Activated T-cell treated with anti-CD3 and anti-CD28 coated beads for 4 hours (primary cell): Measurements from ENCODE around the gene KRT9.
"Not testable (repeated sequence)": the region's sequence is repeated elsewhere in the genome, so short reads cannot be mapped to it uniquely, and the experiment has no call there.

Source experiments
- DNase-seq: peaks from one replicate; pipeline ENCODE4 v3.0.0-alpha.2; 2020

KRT9 gene

GRCh38 chr17:41599680-41600079 lies 27.8 kb upstream of the KRT9 start:
- no peak for DNase-seq

- no peak for DNase-seq
Observed at GRCh38 chr17:41595585-41595984, 23.7 kb upstream of the KRT9 start.

GRCh38 chr17:41594363-41594915 lies 22.6 kb upstream of the KRT9 start:
- no peak for DNase-seq

- no peak for DNase-seq
Observed at GRCh38 chr17:41593306-41593981, 21.6 kb upstream of the KRT9 start.

GRCh38 chr17:41592601-41593305 lies 20.9 kb upstream of the KRT9 start:
- no peak for DNase-seq

GRCh38 chr17:41589301-41589700 lies 17.4 kb upstream of the KRT9 start:
- DNase-seq, result no peak

- no peak for DNase-seq
Observed at GRCh38 chr17:41588126-41588810, 16.4 kb upstream of the KRT9 start.

GRCh38 chr17:41586863-41587495 lies 15.1 kb upstream of the KRT9 start, which contains the start of gene KRT14:
TSS of gene KRT14 (minus strand) at chr17:41586895. CDS start at chr17:41586834, 61 bp downstream.
- DNase-seq, result no peak

- no peak for DNase-seq
Observed at GRCh38 chr17:41585301-41586056, 13.6 kb upstream of the KRT9 start.

GRCh38 chr17:41584331-41584927 lies 12.6 kb upstream of the KRT9 start:
- not testable (repeated sequence) for DNase-seq

GRCh38 chr17:41583137-41584127 lies 11.6 kb upstream of the KRT9 start:
- DNase-seq, result no peak

GRCh38 chr17:41582061-41582968 lies 10.5 kb upstream of the KRT9 start:
- DNase-seq, result not testable (repeated sequence)

- DNase-seq, result no peak
Observed at GRCh38 chr17:41581366-41582060, 9.7 kb upstream of the KRT9 start.

- no peak for DNase-seq
Observed at GRCh38 chr17:41580687-41581365, 9.0 kb upstream of the KRT9 start.

- no peak for DNase-seq
Observed at GRCh38 chr17:41580244-41580575, 8.4 kb upstream of the KRT9 start.

GRCh38 chr17:41579484-41580243 lies 7.8 kb upstream of the KRT9 start:
- peak; percentile 27 for DNase-seq

GRCh38 chr17:41578971-41579370 lies 7.1 kb upstream of the KRT9 start:
- DNase-seq, result no peak

- no peak for DNase-seq
Observed at GRCh38 chr17:41578538-41578937, 6.7 kb upstream of the KRT9 start.
